ENCODE measurements around the gene CAMKV.
A peak's percentile ranks its signal among the peaks of the same experiment; 100 is the strongest.
"Not testable (repeated sequence)": the region's sequence is repeated elsewhere in the genome, so short reads cannot be mapped to it uniquely, and the experiment has no call there.

The CAMKV gene

DNA sequence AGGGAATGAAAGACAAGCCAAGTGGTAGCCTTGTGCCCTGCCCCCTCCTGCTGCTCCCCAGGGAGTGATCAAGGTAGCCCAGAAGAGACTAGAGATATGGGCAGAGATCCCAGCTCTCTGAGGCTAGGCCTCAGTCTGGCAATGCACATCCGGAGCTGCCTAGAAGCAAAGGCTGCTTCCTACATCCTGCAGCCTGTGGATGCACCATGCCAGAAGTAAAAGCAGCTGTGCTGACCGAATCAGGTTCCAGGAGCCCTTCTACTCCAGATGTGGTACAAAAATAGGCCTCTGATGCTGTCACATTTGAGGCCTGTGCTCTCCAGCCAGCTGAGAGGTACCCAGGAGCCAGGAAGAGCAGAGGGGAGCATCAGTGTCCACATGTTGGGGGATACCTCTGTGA lies 29.3 kb downstream of the CAMKV start:
- H3K4me1 ChIP-seq = no peaks in the 10 kb centered on the region
- no peak overlapping the region for H3K4me3 ChIP-seq (ENCODE audit: low read depth, low read length)
- no peaks in the 10 kb centered on the region for H3K36me3 ChIP-seq (ENCODE audit: control insufficient read depth, insufficient read depth, low read length)
- H2AFZ ChIP-seq = no peak overlapping the region
- TF ChIP-seq, protein P1, sequence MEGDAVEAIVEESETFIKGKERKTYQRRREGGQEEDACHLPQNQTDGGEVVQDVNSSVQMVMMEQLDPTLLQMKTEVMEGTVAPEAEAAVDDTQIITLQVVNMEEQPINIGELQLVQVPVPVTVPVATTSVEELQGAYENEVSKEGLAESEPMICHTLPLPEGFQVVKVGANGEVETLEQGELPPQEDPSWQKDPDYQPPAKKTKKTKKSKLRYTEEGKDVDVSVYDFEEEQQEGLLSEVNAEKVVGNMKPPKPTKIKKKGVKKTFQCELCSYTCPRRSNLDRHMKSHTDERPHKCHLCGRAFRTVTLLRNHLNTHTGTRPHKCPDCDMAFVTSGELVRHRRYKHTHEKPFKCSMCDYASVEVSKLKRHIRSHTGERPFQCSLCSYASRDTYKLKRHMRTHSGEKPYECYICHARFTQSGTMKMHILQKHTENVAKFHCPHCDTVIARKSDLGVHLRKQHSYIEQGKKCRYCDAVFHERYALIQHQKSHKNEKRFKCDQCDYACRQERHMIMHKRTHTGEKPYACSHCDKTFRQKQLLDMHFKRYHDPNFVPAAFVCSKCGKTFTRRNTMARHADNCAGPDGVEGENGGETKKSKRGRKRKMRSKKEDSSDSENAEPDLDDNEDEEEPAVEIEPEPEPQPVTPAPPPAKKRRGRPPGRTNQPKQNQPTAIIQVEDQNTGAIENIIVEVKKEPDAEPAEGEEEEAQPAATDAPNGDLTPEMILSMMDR (IDR thresholded peaks at IDR 0.05) = no peak
- H3K9ac ChIP-seq = no peak overlapping the region
- no peak overlapping the region for H3K27ac ChIP-seq
- H3K9me3 ChIP-seq (ENCODE audit: control insufficient read depth, low read length) = no peaks in the 10 kb centered on the region
- no peak overlapping the region for H3K4me2 ChIP-seq (ENCODE audit: low read length)
- H3K79me2 ChIP-seq = no peaks in the 10 kb centered on the region
- no peaks in the 10 kb centered on the region for H3K27me3 ChIP-seq (ENCODE audit: control insufficient read depth, insufficient read depth, low read length)

DNA sequence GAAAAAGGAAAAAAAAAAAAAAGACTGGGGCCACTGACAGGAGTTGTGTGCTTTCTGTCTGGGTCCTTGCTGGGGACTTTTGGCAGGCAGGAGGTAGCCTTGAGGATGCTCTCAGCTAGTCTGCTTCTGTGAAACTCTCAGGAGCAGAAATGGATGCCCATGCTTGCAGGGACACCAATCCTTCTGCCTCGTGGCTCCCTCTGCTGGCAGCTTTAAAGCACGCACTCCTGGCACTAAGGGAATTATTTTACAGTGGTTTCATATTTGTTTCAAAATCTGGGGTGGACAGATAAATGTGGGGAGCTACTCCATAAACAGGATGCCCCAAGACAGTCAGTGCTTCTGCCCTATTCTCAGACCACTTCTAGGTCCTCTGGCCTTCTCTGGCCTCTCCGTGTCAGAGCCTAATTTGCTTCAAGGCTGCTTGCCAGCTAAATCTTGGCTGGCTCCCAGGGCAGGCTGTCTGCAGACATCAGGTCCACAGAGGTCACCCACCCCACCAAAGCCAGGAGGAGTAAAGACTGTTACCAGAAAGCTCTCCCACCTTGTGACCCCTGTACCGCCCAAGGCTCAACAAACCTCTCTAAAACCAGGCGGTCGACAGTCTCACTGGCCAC lies 30.4 kb downstream of the CAMKV start:
- Histone ChIP-seq H3K9ac (no peak overlapping the region), H3K4me3 (ENCODE audit: low read depth, low read length) (no peak overlapping the region), H3K27ac (no peak overlapping the region)

DNA sequence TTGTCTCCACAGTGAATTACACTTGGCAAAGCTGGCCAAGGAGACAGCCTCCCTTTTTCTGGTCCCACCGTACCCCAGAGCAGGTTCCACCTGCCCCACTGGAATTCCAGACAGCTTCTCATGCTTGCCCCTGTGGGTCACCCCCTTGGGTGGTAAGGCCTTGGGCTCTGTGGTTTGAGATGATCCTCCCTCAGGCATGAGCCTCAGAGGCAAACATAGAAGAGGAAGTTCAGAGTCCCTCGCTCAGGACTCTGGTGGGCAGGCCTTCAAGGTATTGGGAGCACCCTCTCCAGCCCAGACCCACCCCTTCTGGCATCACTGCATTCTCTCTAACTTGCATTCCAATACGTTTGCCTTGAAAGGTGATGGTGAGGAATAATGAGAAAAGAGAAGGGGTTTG lies 38.4 kb downstream of the CAMKV start:
- Histone ChIP-seq H3K4me2 (ENCODE audit: low read length) (no peak overlapping the region), H3K4me3 (ENCODE audit: low read depth, low read length) (no peak overlapping the region), H3K27me3 (ENCODE audit: control insufficient read depth, insufficient read depth, low read length) (no peaks in the 10 kb centered on the region), H3K4me1 (no peaks in the 10 kb centered on the region), H3K9me3 (ENCODE audit: control insufficient read depth, low read length) (no peaks in the 10 kb centered on the region), H3K36me3 (ENCODE audit: control insufficient read depth, insufficient read depth, low read length) (no peaks in the 10 kb centered on the region), H3K9ac (no peak overlapping the region), H2AFZ (no peak overlapping the region), H3K27ac (no peak overlapping the region), H3K79me2 (no peaks in the 10 kb centered on the region)
- TF ChIP-seq, protein P1 (IDR thresholded peaks at IDR 0.05) = no peak

More for the DNA sequence above, 30.4 kb downstream of the CAMKV start:
- TF ChIP-seq, protein P1 (IDR thresholded peaks at IDR 0.05) = peak; percentile 94
- Histone ChIP-seq H2AFZ (no peak overlapping the region), H3K36me3 (ENCODE audit: control insufficient read depth, insufficient read depth, low read length) (no peaks in the 10 kb centered on the region), H3K9me3 (ENCODE audit: control insufficient read depth, low read length) (no peaks in the 10 kb centered on the region), H3K27me3 (ENCODE audit: control insufficient read depth, insufficient read depth, low read length) (no peaks in the 10 kb centered on the region), H3K79me2 (no peaks in the 10 kb centered on the region), H3K4me2 (ENCODE audit: low read length) (no peak overlapping the region), H3K4me1 (no peaks in the 10 kb centered on the region)

DNA sequence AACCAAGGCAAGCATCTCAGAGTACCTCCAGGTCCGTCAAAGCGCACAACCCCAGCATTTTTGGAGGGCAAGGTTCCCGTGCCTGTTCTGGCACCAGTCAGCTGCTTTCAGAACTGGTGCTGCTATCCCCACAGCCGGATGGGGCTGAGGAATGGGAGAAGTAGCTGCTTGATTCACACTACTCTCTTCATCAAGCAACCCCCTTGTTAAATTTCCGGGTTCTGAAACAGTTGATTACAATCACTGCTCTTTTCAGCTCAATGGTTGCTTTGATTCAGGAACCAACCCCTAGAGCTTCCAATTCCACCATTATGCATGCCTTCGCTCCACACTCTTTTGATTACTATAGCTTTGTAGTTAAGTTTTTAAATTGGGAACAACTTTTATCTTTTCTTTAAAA lies 43.7 kb downstream of the CAMKV start:
- no peak overlapping the region for H3K9ac ChIP-seq

DNA sequence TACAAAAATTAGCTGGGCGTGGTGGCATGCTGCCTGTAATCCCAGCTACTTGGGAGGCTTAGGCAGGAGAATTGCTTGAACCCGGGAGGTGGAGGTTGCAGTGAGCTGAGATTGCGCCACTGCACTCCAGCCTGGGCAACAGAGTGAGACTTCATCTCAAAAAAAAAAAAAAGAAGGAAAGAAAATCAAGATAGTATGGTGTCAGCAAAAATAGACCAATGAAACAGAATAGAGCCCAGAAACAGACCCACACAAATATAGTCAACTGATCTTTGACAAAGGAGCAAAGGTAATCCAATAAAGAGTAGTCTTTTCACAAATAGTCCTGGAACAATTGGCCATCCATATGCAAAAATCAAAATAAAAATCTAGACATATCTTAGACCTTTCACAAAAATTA lies 46.6 kb downstream of the CAMKV start:
- not testable (repeated sequence) for H3K9ac ChIP-seq; H3K4me3 ChIP-seq (ENCODE audit: low read depth, low read length); H2AFZ ChIP-seq; H3K36me3 ChIP-seq (ENCODE audit: control insufficient read depth, insufficient read depth, low read length); H3K79me2 ChIP-seq; H3K4me1 ChIP-seq; H3K4me2 ChIP-seq (ENCODE audit: low read length); H3K27me3 ChIP-seq (ENCODE audit: control insufficient read depth, insufficient read depth, low read length); H3K9me3 ChIP-seq (ENCODE audit: control insufficient read depth, low read length); H3K27ac ChIP-seq

More for the DNA sequence above, 43.7 kb downstream of the CAMKV start:
- H3K4me1 ChIP-seq = no peaks in the 10 kb centered on the region
- H3K27ac ChIP-seq = no peak overlapping the region
- H3K9me3 ChIP-seq (ENCODE audit: control insufficient read depth, low read length) = no peaks in the 10 kb centered on the region
- H3K4me3 ChIP-seq (ENCODE audit: low read depth, low read length) = no peak overlapping the region
- H3K27me3 ChIP-seq (ENCODE audit: control insufficient read depth, insufficient read depth, low read length) = no peaks in the 10 kb centered on the region
- TF ChIP-seq, protein P1 (IDR thresholded peaks at IDR 0.05) = no peak
- no peaks in the 10 kb centered on the region for H3K79me2 ChIP-seq
- no peak overlapping the region for H3K4me2 ChIP-seq (ENCODE audit: low read length)
- H3K36me3 ChIP-seq (ENCODE audit: control insufficient read depth, insufficient read depth, low read length) = no peaks in the 10 kb centered on the region
- no peak overlapping the region for H2AFZ ChIP-seq

Measured in parathyroid adenoma (tissue), 2 donors.